Right lobe of liver (tissue), 6 donors: ENCODE results near the gene ATRNL1. TPM values are rescaled to one million over a fixed set of nuclear protein-coding genes. Genes with fewer than 3 reads are reported as not detected.
A peak's percentile ranks its signal among the peaks of the same experiment; 100 is the strongest.

Experiments
- ATAC-seq, 4 donors: fragments of 200-7000 bp; cut with Tn5 transposase; one replicate each; pipeline ENCODE4 v1.9.1; 2020; ENCODE audit warnings: mild to moderate bottlenecking in 4 of 4, moderate library complexity in 4 of 4
- DNase-seq, 3 donors: peaks; one replicate each; pipeline ENCODE4 v3.0.0-alpha.2; 2020
- H3K27ac ChIP-seq, 3 donors: fragments of 200-600 bp; one replicate each; pipeline ENCODE4 v1.8.0; 2022
- H3K27me3 ChIP-seq, 2 donors: fragments of 200-600 bp; one replicate each; pipeline ENCODE4 v1.8.0; 2022
- H3K36me3 ChIP-seq, 4 donors: fragments of 200-600 bp; sonication (generic) in 1 of 4; one replicate each; pipeline versions ENCODE4 v1.5.1 to v1.8.0; 2017 to 2022; ENCODE audit warnings: control low read depth in 1 of 4
- H3K4me1 ChIP-seq, 4 donors: fragments of 200-600 bp; sonication (generic) in 1 of 4; one replicate each; pipeline versions ENCODE4 v1.5.1 to v1.8.0; 2017 to 2022; ENCODE audit warnings: control low read depth in 1 of 4
- H3K4me3 ChIP-seq, 3 donors: fragments of 200-600 bp; one replicate each; pipeline ENCODE4 v1.8.0; 2022
- H3K9me3 ChIP-seq, 4 donors: fragments of 200-600 bp; sonication (generic) in 1 of 4; one replicate each; pipeline versions ENCODE4 v1.5.1 to v1.8.0; 2017 to 2022; ENCODE audit warnings: control low read depth in 1 of 4
- POLR2A ChIP-seq: fragments of 450-650 bp; IDR thresholded peaks from one replicate; pipeline ENCODE4 v1.6.1; 2017; ENCODE audit warnings: antibody characterized with exemption, mild to moderate bottlenecking
- WGBS: methylation state at CpG from one replicate; pipeline ENCODE4 v1.1.6; 2018; ENCODE audit warnings: low coverage, low lambda C conversion rate; ENCODE audit not compliant: insufficient coverage; ENCODE audit errors: missing lambda C conversion rate; 5-methylcytosine and 5-hydroxymethylcytosine counted together
- intact Hi-C, 2 donors: fragments of 100-400 bp; cut with DNase I; formaldehyde crosslinking; loops; one replicate each; pipeline versions ENCODE4 v1.11.2 to v1.14.1; 2022
- total RNA-seq, 6 experiments: library from RNA; depleted of rRNA in 2 of 6; stranded (reverse); fragments of >200 nt in 2 of 6; fragmentation: NEBNext Ultra II Directional in 3 of 6; extraction: Animal tissue kit (Norgen Biotek cat#: 25700) in 3 of 6; gene quantifications; one replicate each; pipeline versions ENCODE4 v1.1.0 to v1.2.4, GENCODE V29; 2016 to 2023
- TF ChIP-seq, protein P1 (sequence below), 4 donors: fragments of 200-600 bp in 3 of 4; fragments of 450-650 bp in 1 of 4; IDR thresholded peaks; one replicate each; pipeline versions ENCODE4 v1.5.1 to v1.8.0; 2016 to 2022; ENCODE audit warnings: antibody characterized with exemption in 4 of 4, mild to moderate bottlenecking in 2 of 4
- donor health status: DM: no; HTN: yes; CAD: no.
- donor health status: DM: no; HTN: no; CAD: no.
- donor health status: DM: no; HTN: no; CAD: no.
- donor health status: DM: no; HTN: yes; CAD: no.
- donor health status: DM: no; HTN: yes; CAD: no.

ATRNL1 gene
- total RNA-seq, 6 experiments from 2014 or later = 0.81 to 5.3 (median 2.6) TPM

DNA sequence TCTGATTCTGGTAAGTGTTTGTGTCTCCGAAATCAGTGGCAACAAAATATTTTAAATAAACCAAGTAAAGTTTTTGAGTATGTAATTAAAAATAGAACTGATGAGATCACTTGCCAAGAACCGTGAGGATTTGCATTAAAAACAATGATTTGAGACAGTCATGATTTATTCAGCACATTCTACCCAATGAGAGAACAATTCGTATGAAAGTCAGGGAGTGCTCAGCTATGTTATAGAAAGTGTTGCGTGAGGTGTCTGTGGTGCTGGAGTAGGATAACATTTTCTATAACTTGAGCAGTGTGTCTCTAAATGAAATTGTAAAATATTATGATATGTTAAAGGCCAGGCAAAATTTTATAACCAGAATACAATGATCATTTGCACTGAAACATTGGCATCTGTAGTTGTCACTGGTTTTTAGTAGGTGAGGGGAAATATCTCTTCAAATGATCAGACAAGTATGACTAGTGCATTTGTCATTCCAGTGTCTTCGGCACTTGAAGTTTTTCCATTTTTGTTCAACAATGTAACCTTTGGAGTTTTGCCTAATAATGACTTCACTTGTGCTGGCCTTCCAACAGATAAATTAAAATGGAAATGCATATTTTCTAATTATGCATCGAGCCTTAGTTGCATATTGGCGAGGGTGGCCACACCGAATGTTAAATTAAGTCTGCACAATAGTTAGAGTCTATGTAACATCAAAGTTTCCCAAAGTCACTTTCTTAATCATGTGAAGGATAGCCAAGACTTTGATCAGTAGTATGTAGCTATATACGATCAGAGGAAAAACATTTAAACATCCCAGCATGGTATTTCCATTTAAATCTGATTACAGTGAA, 844.0 kb downstream of the ATRNL1 start:
- no peaks in the 10 kb centered on the region for H3K9me3 ChIP-seq
- TF ChIP-seq, protein P1, sequence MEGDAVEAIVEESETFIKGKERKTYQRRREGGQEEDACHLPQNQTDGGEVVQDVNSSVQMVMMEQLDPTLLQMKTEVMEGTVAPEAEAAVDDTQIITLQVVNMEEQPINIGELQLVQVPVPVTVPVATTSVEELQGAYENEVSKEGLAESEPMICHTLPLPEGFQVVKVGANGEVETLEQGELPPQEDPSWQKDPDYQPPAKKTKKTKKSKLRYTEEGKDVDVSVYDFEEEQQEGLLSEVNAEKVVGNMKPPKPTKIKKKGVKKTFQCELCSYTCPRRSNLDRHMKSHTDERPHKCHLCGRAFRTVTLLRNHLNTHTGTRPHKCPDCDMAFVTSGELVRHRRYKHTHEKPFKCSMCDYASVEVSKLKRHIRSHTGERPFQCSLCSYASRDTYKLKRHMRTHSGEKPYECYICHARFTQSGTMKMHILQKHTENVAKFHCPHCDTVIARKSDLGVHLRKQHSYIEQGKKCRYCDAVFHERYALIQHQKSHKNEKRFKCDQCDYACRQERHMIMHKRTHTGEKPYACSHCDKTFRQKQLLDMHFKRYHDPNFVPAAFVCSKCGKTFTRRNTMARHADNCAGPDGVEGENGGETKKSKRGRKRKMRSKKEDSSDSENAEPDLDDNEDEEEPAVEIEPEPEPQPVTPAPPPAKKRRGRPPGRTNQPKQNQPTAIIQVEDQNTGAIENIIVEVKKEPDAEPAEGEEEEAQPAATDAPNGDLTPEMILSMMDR (IDR thresholded peaks at IDR 0.05) = no peak
- TF ChIP-seq POLR2A = no peak
- H3K36me3 ChIP-seq = no peaks in the 10 kb centered on the region
- 64% methylated on average over 9 of the region's 9 CpGs for WGBS
- no peak overlapping the region for H3K27ac ChIP-seq
- no peaks in the 10 kb centered on the region for H3K4me1 ChIP-seq
- H3K27me3 ChIP-seq = no peaks in the 10 kb centered on the region
- intact Hi-C loops = no loop called here
- H3K4me3 ChIP-seq = no peak overlapping the region
- ATAC-seq (no peak), DNase-seq (no peak)

- Histone ChIP-seq H3K4me1 (no peaks in the 10 kb centered on the region), H3K9me3 (no peaks in the 10 kb centered on the region), H3K27me3 (no peaks in the 10 kb centered on the region), H3K4me3 (no peak overlapping the region), H3K27ac (no peak overlapping the region), H3K36me3 (no peaks in the 10 kb centered on the region)
- DNase-seq = no peak
- intact Hi-C loops = no loop called here
- no peak for TF ChIP-seq POLR2A
- TF ChIP-seq, protein P1 (IDR thresholded peaks at IDR 0.05) = no peak
- WGBS = 46% methylated on average over 3 of the region's 3 CpGs
- no peak for ATAC-seq
These were observed 844.5 kb downstream of the ATRNL1 start for GRCh38 chr10:115937768-115938056.

GRCh38 chr10:115939101-115939854, 846.1 kb downstream of the ATRNL1 start:
- 73% methylated on average over 7 of the region's 7 CpGs for WGBS
- Histone ChIP-seq H3K9me3 (no peaks in the 10 kb centered on the region), H3K4me1 (no peaks in the 10 kb centered on the region), H3K27me3 (no peaks in the 10 kb centered on the region), H3K36me3 (no peaks in the 10 kb centered on the region), H3K4me3 (no peak overlapping the region), H3K27ac (no peak overlapping the region)
- DNase-seq (no peak), ATAC-seq (no peak)
- intact Hi-C loops = no loop called here
- TF ChIP-seq, protein P1 (IDR thresholded peaks at IDR 0.05) = no peak
- no peak for TF ChIP-seq POLR2A

- 71% methylated on average over 3 of the region's 3 CpGs for WGBS
- no peak for TF ChIP-seq POLR2A
- TF ChIP-seq, protein P1 (IDR thresholded peaks at IDR 0.05) = no peak
- DNase-seq (no peak), ATAC-seq (peak in 1 of 4 donors; percentile 42)
- Histone ChIP-seq H3K36me3 (no peaks in the 10 kb centered on the region), H3K27ac (no peak overlapping the region), H3K9me3 (no peaks in the 10 kb centered on the region), H3K4me3 (no peak overlapping the region), H3K27me3 (no peaks in the 10 kb centered on the region), H3K4me1 (no peaks in the 10 kb centered on the region)
- intact Hi-C loops = no loop called here
These were observed 848.2 kb downstream of the ATRNL1 start for GRCh38 chr10:115941361-115941771.
